T-cell (primary cell): ENCODE results near the gene TMOD2. TPM values are rescaled to one million over a fixed set of nuclear protein-coding genes. Genes with fewer than 3 reads are reported as not detected.

Experiments
- ATAC-seq, 4 experiments: fragments of 200-7000 bp in 3 of 4; fragments of 150-1000 bp in 1 of 4; cut with Tn5 transposase; replicated peaks in 1 of 4; 1 replicate in 3 of 4; 2 replicates in 1 of 4; pipeline ENCODE4 v1.10.0; 2021; ENCODE audit warnings: moderate library complexity in 3 of 4, mild to moderate bottlenecking in 2 of 4, moderate number of reproducible peaks in 1 of 4
- CTCF ChIA-PET, 2 donors: fragments of 300-600 bp; sonication (Branson Sonifier 250); formaldehyde crosslinking; loops; one replicate each; lab custom pipeline; 2022; ENCODE audit warnings: antibody characterized with exemption in 2 of 2; lab: Charles Lee
- POLR2A ChIA-PET, 2 donors: fragments of 300-600 bp; sonication (Branson Sonifier 250); formaldehyde crosslinking; loops; one replicate each; lab custom pipeline; 2022; ENCODE audit warnings: antibody characterized with exemption in 2 of 2; lab: Charles Lee
- DNase-seq, 35 experiments: peaks; one replicate each; pipeline versions ENCODE4 v3.0.0 to v3.0.0-alpha.2; 2013 to 2023
- H3K27ac ChIP-seq: one replicate; pipeline ENCODE4 v1.5.1; 2013; ENCODE audit warnings: low read length
- H3K27me3 ChIP-seq, 2 experiments: replicated peaks in 1 of 2; 1 replicate in 1 of 2; 2 replicates in 1 of 2; pipeline versions ENCODE4 v1.6.1 to v1.7.0; 2013; ENCODE audit warnings: low read length in 1 of 2, mixed read lengths in 1 of 2; ENCODE audit not compliant: control insufficient read depth in 2 of 2, insufficient read depth in 2 of 2; ENCODE audit errors: extremely low read depth in 1 of 2
- H3K36me3 ChIP-seq, 2 donors: 1 replicate in 1 of 2; 2 replicates in 1 of 2; pipeline versions ENCODE4 v1.6.1 to v1.7.0; 2013; ENCODE audit warnings: low read length in 1 of 2; ENCODE audit not compliant: control insufficient read depth in 2 of 2, insufficient read depth in 1 of 2; ENCODE audit errors: extremely low read depth in 1 of 2
- H3K4me1 ChIP-seq, 2 experiments: 1 replicate in 1 of 2; 2 replicates in 1 of 2; pipeline versions ENCODE4 v1.6.1 to v1.7.0; 2013; ENCODE audit warnings: low read length in 2 of 2, mixed read lengths in 1 of 2; ENCODE audit not compliant: insufficient read depth in 2 of 2, control insufficient read depth in 1 of 2; ENCODE audit errors: extremely low read depth in 1 of 2
- H3K4me3 ChIP-seq, 2 donors: 1 replicate in 1 of 2; 2 replicates in 1 of 2; pipeline versions ENCODE4 v1.5.1 to v1.7.0; 2013; ENCODE audit warnings: mild to moderate bottlenecking in 2 of 2, low read length in 1 of 2, moderate library complexity in 1 of 2; ENCODE audit not compliant: control insufficient read depth in 1 of 2; ENCODE audit errors: extremely low read depth in 1 of 2
- H3K9me3 ChIP-seq: 2 replicates; pipeline ENCODE4 v1.7.0; 2013
- H3K27ac Mint-ChIP-seq, 2 donors: one replicate each; pipeline ENCODE4 v1.8.0; 2020 to 2021; ENCODE audit warnings: mild to moderate bottlenecking in 2 of 2, mixed read lengths in 2 of 2
- H3K27me3 Mint-ChIP-seq, 2 donors: one replicate each; pipeline ENCODE4 v1.8.0; 2021 to 2022; ENCODE audit warnings: mixed read lengths in 2 of 2
- H3K36me3 Mint-ChIP-seq: one replicate; pipeline ENCODE4 v1.8.0; 2021; ENCODE audit warnings: mixed read lengths
- H3K4me1 Mint-ChIP-seq, 3 donors: one replicate each; pipeline ENCODE4 v1.8.0; 2020 to 2022; ENCODE audit warnings: mixed read lengths in 3 of 3, mild to moderate bottlenecking in 1 of 3
- H3K4me3 Mint-ChIP-seq, 3 donors: one replicate each; pipeline ENCODE4 v1.8.0; 2020 to 2022; ENCODE audit warnings: mild to moderate bottlenecking in 3 of 3, mixed read lengths in 3 of 3, moderate library complexity in 3 of 3
- H3K9me3 Mint-ChIP-seq, 3 donors: one replicate each; pipeline ENCODE4 v1.8.0; 2020 to 2022; ENCODE audit warnings: mixed read lengths in 3 of 3
- WGBS: methylation state at CpG from one replicate; pipeline ENCODE4 v1.1.5; 2013; ENCODE audit warnings: missing lambda C conversion rate; ENCODE audit not compliant: insufficient coverage; 5-methylcytosine and 5-hydroxymethylcytosine counted together
- total RNA-seq, 35 experiments: library from RNA in 6 of 35; stranded (reverse) in 6 of 35; fragments of 120-200 nt in 1 of 35; gene quantifications; one replicate each; pipeline versions ENCODE4 v1.2.1 to v1.2.4 and lab custom pipeline; 2013 to 2026

The TMOD2 gene
- total RNA-seq, 5 donors from 2014 or later (not counting 1 experiment from before 2014, with no cell fraction given): 10.9 to 17.2 (median 16.8) TPM

- H3K4me1 Mint-ChIP-seq: peaks cover 49 to 54% (median 52%) of the 10 kb centered on the region in 3 donors
- peak overlapping the region; percentile 90 for H3K27ac ChIP-seq
- peaks cover 0 to 2% of the 10 kb centered on the region in 2 donors for H3K36me3 ChIP-seq
- DNase-seq (no peak), ATAC-seq (no peak)
- peaks cover under 1% of the 10 kb centered on the region for H3K36me3 Mint-ChIP-seq
- peak overlapping the region; percentile 93 to 97 for H3K27ac Mint-ChIP-seq
- no peaks in the 10 kb centered on the region for H3K27me3 ChIP-seq
- no peaks in the 10 kb centered on the region for H3K9me3 ChIP-seq
- peak overlapping the region; percentile 81 to 90 (median 83) for H3K4me3 Mint-ChIP-seq
- no CpG with 5 or more reads among the region's 2 CpGs for WGBS
- ChIA-PET CTCF (interaction anchor here (0.6 to 2.5 kb wide), 4 partner anchors 13 to 123 kb away, joined by 3 to 9 read pairs (median 6); no protein-coding TSS in a partner anchor), POLR2A (interaction anchor here (0.6 kb wide), 4 partner anchors 9 to 1385 kb away, joined by 3 to 5 read pairs (median 4); no protein-coding TSS in a partner anchor)
- peaks cover 32 to 43% of the 10 kb centered on the region in 2 experiments for H3K4me1 ChIP-seq
- H3K4me3 ChIP-seq: no peak overlapping the region
- no peaks in the 10 kb centered on the region for H3K27me3 Mint-ChIP-seq
- no peaks in the 10 kb centered on the region for H3K9me3 Mint-ChIP-seq
These were observed 12.8 kb upstream of the TMOD2 start for GRCh38 chr15:51738553-51738952.

- Mint-ChIP-seq H3K36me3 (no peaks in the 10 kb centered on the region), H3K4me1 (peaks cover 43 to 49% (median 46%) of the 10 kb centered on the region in 3 donors), H3K27ac (peak overlapping the region; percentile 93 to 97), H3K27me3 (no peaks in the 10 kb centered on the region), H3K9me3 (no peaks in the 10 kb centered on the region), H3K4me3 (peak overlapping the region; percentile 3 to 90 (median 83))
- ATAC-seq (no peak), DNase-seq (no peak)
- no peaks in the 10 kb centered on the region for H3K9me3 ChIP-seq
- H3K27me3 ChIP-seq: no peaks in the 10 kb centered on the region
- POLR2A ChIA-PET: interaction anchor here in 1 of 2 donors (0.6 kb wide), 1 partner anchor 9 kb away, joined by 3 read pairs; no protein-coding TSS in a partner anchor
- peaks cover 0 to 2% of the 10 kb centered on the region in 2 donors for H3K36me3 ChIP-seq
- CTCF ChIA-PET: interaction anchor here in 1 of 2 donors (2.5 kb wide), 1 partner anchor 38 kb away, joined by 9 read pairs; no protein-coding TSS in a partner anchor
- peaks cover 29 to 37% of the 10 kb centered on the region in 2 experiments for H3K4me1 ChIP-seq
- peak overlapping the region; percentile 90 for H3K27ac ChIP-seq
- no peak overlapping the region for H3K4me3 ChIP-seq
- WGBS: no CpG with 5 or more reads among the region's 2 CpGs
These were observed 12.2 kb upstream of the TMOD2 start for GRCh38 chr15:51739061-51739712.

- no peaks in the 10 kb centered on the region for H3K9me3 Mint-ChIP-seq
These were observed 2.1 kb upstream of the TMOD2 start for GRCh38 chr15:51749307-51749706.

GRCh38 chr15:51750186-51750585 lies 1.2 kb upstream of the TMOD2 start:
- WGBS: 77% methylated on average over 4 of the region's 4 CpGs
- DNase-seq (no peak), ATAC-seq (no peak)
- ChIA-PET POLR2A (no interaction called here), CTCF (interaction anchor here in 1 of 2 donors (0.6 kb wide), 1 partner anchor 75 kb away, joined by 3 read pairs; no protein-coding TSS in a partner anchor)
- Histone ChIP-seq H3K36me3 (no peaks in the 10 kb centered on the region), H3K9me3 (no peaks in the 10 kb centered on the region), H3K4me1 (peaks cover 14% of the 10 kb centered on the region in 2 experiments), H3K4me3 (no peak overlapping the region), H3K27ac (no peak overlapping the region), H3K27me3 (peaks cover 0 to 3% of the 10 kb centered on the region in 2 experiments)
- H3K4me1 Mint-ChIP-seq: peaks cover 37 to 44% (median 38%) of the 10 kb centered on the region in 3 donors
- H3K27ac Mint-ChIP-seq: no peak overlapping the region
- H3K36me3 Mint-ChIP-seq: peaks cover 3% of the 10 kb centered on the region
- H3K4me3 Mint-ChIP-seq: peak overlapping the region; percentile 84 to 85 (median 84)
- H3K9me3 Mint-ChIP-seq: no peaks in the 10 kb centered on the region
- H3K27me3 Mint-ChIP-seq: peaks cover 0 to 4% of the 10 kb centered on the region in 2 donors

More at GRCh38 chr15:51749307-51749706, 2.1 kb upstream of the TMOD2 start:
- peaks cover 31 to 35% (median 33%) of the 10 kb centered on the region in 3 donors for H3K4me1 Mint-ChIP-seq
- Histone ChIP-seq H3K4me1 (peaks cover 12 to 14% of the 10 kb centered on the region in 2 experiments), H3K27ac (no peak overlapping the region), H3K9me3 (no peaks in the 10 kb centered on the region), H3K4me3 (no peak overlapping the region), H3K36me3 (no peaks in the 10 kb centered on the region), H3K27me3 (peaks cover 0 to 3% of the 10 kb centered on the region in 2 experiments)
- ATAC-seq (no peak), DNase-seq (no peak)
- no peak overlapping the region for H3K27ac Mint-ChIP-seq
- ChIA-PET CTCF (interaction anchor here in 1 of 2 donors (0.9 kb wide), 1 partner anchor 99 kb away, joined by 4 read pairs; no protein-coding TSS in a partner anchor), POLR2A (no interaction called here)
- H3K27me3 Mint-ChIP-seq: peaks cover 0 to 5% of the 10 kb centered on the region in 2 donors
- no peaks in the 10 kb centered on the region for H3K36me3 Mint-ChIP-seq
- 80% methylated on average over 1 of the region's 5 CpGs for WGBS
- H3K4me3 Mint-ChIP-seq: no peak overlapping the region

GRCh38 chr15:51751697-51752683 lies 593 bp downstream of the TMOD2 start:
- H3K4me3 Mint-ChIP-seq: peak overlapping the region; percentile 83 to 86 (median 84)
- Histone ChIP-seq H3K36me3 (no peaks in the 10 kb centered on the region), H3K4me3 (peak overlapping the region; percentile 54 to 77), H3K27me3 (peaks cover 0 to 3% of the 10 kb centered on the region in 2 experiments), H3K27ac (no peak overlapping the region), H3K4me1 (peaks cover 14% of the 10 kb centered on the region in 2 experiments), H3K9me3 (no peaks in the 10 kb centered on the region)
- CTCF ChIA-PET: interaction anchor here in 1 of 2 donors (0.7 kb wide), 1 partner anchor 16 kb away, joined by 3 read pairs; no protein-coding TSS in a partner anchor
- H3K9me3 Mint-ChIP-seq: no peaks in the 10 kb centered on the region
- POLR2A ChIA-PET: interaction anchor here (0.6 to 0.8 kb wide), 2 partner anchors 14 to 289 kb away, joined by 3 to 5 read pairs; no protein-coding TSS in a partner anchor
- peaks cover 40 to 53% (median 44%) of the 10 kb centered on the region in 3 donors for H3K4me1 Mint-ChIP-seq
- DNase-seq: peak in 3 of 35 experiments; percentile 3 to 15 (median 5)
- ATAC-seq: peak; percentile 53 to 61 (median 56)
- peaks cover 0 to 4% of the 10 kb centered on the region in 2 donors for H3K27me3 Mint-ChIP-seq
- H3K27ac Mint-ChIP-seq: peak overlapping the region in 1 of 2 donors; percentile 32
- peaks cover 10% of the 10 kb centered on the region for H3K36me3 Mint-ChIP-seq
- WGBS: 9% methylated on average over 59 of the region's 71 CpGs
